ENCODE measurements around the gene KDM1B.

Gene KDM1B

GRCh38 chr6:18154507-18155149 lies 594 bp upstream of the KDM1B start, which contains the start of gene TPMT:
TSS of gene TPMT (minus strand) at chr6:18155077. CDS start at chr6:18149127, 5,950 bp downstream.
- H3K36me3 Mint-ChIP-seq (ENCODE audit: low read depth), result peaks cover 12% of the 10 kb centered on the region
- peaks cover 13% of the 10 kb centered on the region for H3K4me1 Mint-ChIP-seq
- no peak for TF ChIP-seq CTCF (IDR thresholded peaks at IDR 0.05; ENCODE audit: unreplicated experiment in 3 of 3)
- H3K27me3 Mint-ChIP-seq (ENCODE audit: low read depth), result peaks cover 4% of the 10 kb centered on the region
- H3K9me3 Mint-ChIP-seq, result no peaks in the 10 kb centered on the region
- peak within 1 kb of the TSS; percentile 97 to 99 (median 98) for H3K4me3 Mint-ChIP-seq
- peak within 1 kb of the TSS; percentile 58 to 97 (median 94) for H3K27ac Mint-ChIP-seq

- Mint-ChIP-seq H3K9me3 (no peaks in the 10 kb centered on the region), H3K4me1 (peaks cover 13% of the 10 kb centered on the region), H3K27ac (peak overlapping the region in 2 of 3 experiments; percentile 51 to 80), H3K4me3 (peak overlapping the region; percentile 97 to 99 (median 98)), H3K27me3 (ENCODE audit: low read depth) (peaks cover 3% of the 10 kb centered on the region), H3K36me3 (ENCODE audit: low read depth) (peaks cover 12% of the 10 kb centered on the region)
- no peak for TF ChIP-seq CTCF (IDR thresholded peaks at IDR 0.05; ENCODE audit: unreplicated experiment in 3 of 3)
Measured at GRCh38 chr6:18155864-18156421, 721 bp downstream of the KDM1B start.

GRCh38 chr6:18160911-18161310 lies 5.7 kb downstream of the KDM1B start:
- peaks cover 5% of the 10 kb centered on the region for H3K4me1 Mint-ChIP-seq
- no peak for TF ChIP-seq CTCF (IDR thresholded peaks at IDR 0.05; ENCODE audit: unreplicated experiment in 3 of 3)
- no peak overlapping the region for H3K4me3 Mint-ChIP-seq
- no peaks in the 10 kb centered on the region for H3K27me3 Mint-ChIP-seq (ENCODE audit: low read depth)
- peaks cover 41% of the 10 kb centered on the region for H3K36me3 Mint-ChIP-seq (ENCODE audit: low read depth)
- no peak overlapping the region for H3K27ac Mint-ChIP-seq
- H3K9me3 Mint-ChIP-seq, result no peaks in the 10 kb centered on the region

- H3K27me3 Mint-ChIP-seq (ENCODE audit: low read depth), result no peaks in the 10 kb centered on the region
- peaks cover 41% of the 10 kb centered on the region for H3K36me3 Mint-ChIP-seq (ENCODE audit: low read depth)
- no peaks in the 10 kb centered on the region for H3K9me3 Mint-ChIP-seq
- peaks cover 5% of the 10 kb centered on the region for H3K4me1 Mint-ChIP-seq
- no peak for TF ChIP-seq CTCF (IDR thresholded peaks at IDR 0.05; ENCODE audit: unreplicated experiment in 3 of 3)
- H3K4me3 Mint-ChIP-seq, result no peak overlapping the region
- H3K27ac Mint-ChIP-seq, result peak overlapping the region in 1 of 3 experiments; percentile 32
Measured at GRCh38 chr6:18161431-18161830, 6.2 kb downstream of the KDM1B start.

GRCh38 chr6:18162401-18162800 lies 7.2 kb downstream of the KDM1B start:
- H3K27ac Mint-ChIP-seq, result no peak overlapping the region
- no peak for TF ChIP-seq CTCF (IDR thresholded peaks at IDR 0.05; ENCODE audit: unreplicated experiment in 3 of 3)
- H3K36me3 Mint-ChIP-seq (ENCODE audit: low read depth), result peaks cover 41% of the 10 kb centered on the region
- no peak overlapping the region for H3K4me3 Mint-ChIP-seq
- peaks cover 5% of the 10 kb centered on the region for H3K4me1 Mint-ChIP-seq
- no peaks in the 10 kb centered on the region for H3K9me3 Mint-ChIP-seq
- no peaks in the 10 kb centered on the region for H3K27me3 Mint-ChIP-seq (ENCODE audit: low read depth)

GRCh38 chr6:18165751-18166150 lies 10.5 kb downstream of the KDM1B start:
- Mint-ChIP-seq H3K36me3 (ENCODE audit: low read depth) (peaks cover 42% of the 10 kb centered on the region), H3K4me1 (peaks cover 5% of the 10 kb centered on the region), H3K9me3 (peaks cover 4% of the 10 kb centered on the region), H3K4me3 (no peak overlapping the region), H3K27me3 (ENCODE audit: low read depth) (no peaks in the 10 kb centered on the region), H3K27ac (no peak overlapping the region)
- no peak for TF ChIP-seq CTCF (IDR thresholded peaks at IDR 0.05; ENCODE audit: unreplicated experiment in 3 of 3)
